Activated T-cell treated with anti-CD3 and anti-CD28 coated beads, Interleukin-2, amount 50 U/mL, for 1 hour (primary cell): Measurements from ENCODE around the gene DCAF5.
"Not testable (repeated sequence)": the region's sequence is repeated elsewhere in the genome, so short reads cannot be mapped to it uniquely, and the experiment has no call there.

Experiments used
- DNase-seq: peaks from one replicate; pipeline ENCODE4 v3.0.0-alpha.2; 2020

The DCAF5 gene

GRCh38 chr14:69041783-69042182 is 111.1 kb downstream of the DCAF5 start:
- no peak for DNase-seq

- no peak for DNase-seq
Measured at GRCh38 chr14:69040353-69040752, 112.6 kb downstream of the DCAF5 start.

GRCh38 chr14:69039288-69039628 is 113.7 kb downstream of the DCAF5 start:
- no peak for DNase-seq

- no peak for DNase-seq
Measured at GRCh38 chr14:69038455-69039287, 114.2 kb downstream of the DCAF5 start.

- DNase-seq: no peak
Measured at GRCh38 chr14:69037790-69038454, 115.0 kb downstream of the DCAF5 start.

GRCh38 chr14:69036757-69037506 is 116.0 kb downstream of the DCAF5 start:
- no peak for DNase-seq

GRCh38 chr14:69034612-69035262 is 118.2 kb downstream of the DCAF5 start:
- no peak for DNase-seq

- DNase-seq: no peak
Measured at GRCh38 chr14:69027242-69027913, 125.5 kb downstream of the DCAF5 start.

GRCh38 chr14:69023035-69023434 is 129.9 kb downstream of the DCAF5 start:
- no peak for DNase-seq

- not testable (repeated sequence) for DNase-seq
Measured at GRCh38 chr14:69022093-69022492, 130.8 kb downstream of the DCAF5 start.

GRCh38 chr14:69017706-69018105 is 135.2 kb downstream of the DCAF5 start:
- no peak for DNase-seq

GRCh38 chr14:69014829-69015259 is 138.1 kb downstream of the DCAF5 start:
- DNase-seq: no peak

- DNase-seq: no peak
Measured at GRCh38 chr14:69013943-69014782, 138.8 kb downstream of the DCAF5 start.

GRCh38 chr14:69012256-69012953 is 140.5 kb downstream of the DCAF5 start:
- DNase-seq: no peak

GRCh38 chr14:69010648-69011047 is 142.3 kb downstream of the DCAF5 start:
- no peak for DNase-seq

- no peak for DNase-seq
Measured at GRCh38 chr14:69008421-69008884, 144.5 kb downstream of the DCAF5 start.

- no peak for DNase-seq
Measured at GRCh38 chr14:69006346-69006745, 146.6 kb downstream of the DCAF5 start.

- DNase-seq: no peak
Measured at GRCh38 chr14:69005432-69006148, 147.3 kb downstream of the DCAF5 start.

- no peak for DNase-seq
Measured at GRCh38 chr14:69004731-69005431, 148.0 kb downstream of the DCAF5 start.
